Retinal pigment epithelial cell (primary cell): ENCODE data around the gene FAM222B.
"Not testable (repeated sequence)": the region's sequence is repeated elsewhere in the genome, so short reads cannot be mapped to it uniquely, and the experiment has no call there.

Experiments
- DNase-seq: peaks from one replicate; pipeline ENCODE4 v3.0.0-alpha.2; 2010; ENCODE audit warnings: low read depth
- H3K4me3 ChIP-seq: 2 replicates; pipeline ENCODE4 v1.5.1; 2011; ENCODE audit warnings: mild to moderate bottlenecking, low read length, control low read depth, moderate library complexity
- CTCF ChIP-seq: conservative IDR thresholded peaks from 2 replicates; pipeline ENCODE4 v1.5.1; 2011; ENCODE audit warnings: low read depth, low read length, control low read depth, inconsistent platforms

The FAM222B gene

GRCh38 chr17:28854457-28855335 is 12.1 kb upstream of the FAM222B start, which contains the start of gene ERAL1:
Gene ERAL1 (plus strand): TSS chr17:28855016. CDS start chr17:28855035, 19 bp downstream.
- H3K4me3 ChIP-seq = peak within 1 kb of the TSS; percentile 90
- peak; percentile 52 for DNase-seq
- no peak for TF ChIP-seq CTCF

DNA sequence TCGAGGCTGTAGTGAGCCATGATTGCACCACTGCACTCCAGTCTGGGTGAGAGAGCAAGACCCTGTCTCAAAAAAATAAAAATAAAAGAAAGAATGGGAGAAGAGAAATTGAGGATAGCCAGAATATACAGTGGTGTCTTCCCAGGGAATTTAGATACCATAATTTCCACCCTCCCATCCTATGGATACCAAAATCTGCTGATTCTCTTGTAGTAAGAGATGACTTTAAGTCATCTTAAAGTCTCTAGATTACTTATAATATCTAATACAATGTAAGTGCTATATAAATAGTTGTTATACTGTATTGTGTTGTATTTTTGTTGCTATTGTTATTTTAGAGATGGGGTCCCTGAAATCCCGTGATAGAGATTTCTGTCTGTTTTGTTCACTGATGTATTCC is 10.7 kb upstream of the FAM222B start:
- TF ChIP-seq CTCF = no peak
- no peak overlapping the region for H3K4me3 ChIP-seq
- no peak for DNase-seq

GRCh38 chr17:28849281-28849680 is 6.7 kb upstream of the FAM222B start:
- no peak for DNase-seq
- no peak overlapping the region for H3K4me3 ChIP-seq
- peak; percentile 14 for TF ChIP-seq CTCF

DNA sequence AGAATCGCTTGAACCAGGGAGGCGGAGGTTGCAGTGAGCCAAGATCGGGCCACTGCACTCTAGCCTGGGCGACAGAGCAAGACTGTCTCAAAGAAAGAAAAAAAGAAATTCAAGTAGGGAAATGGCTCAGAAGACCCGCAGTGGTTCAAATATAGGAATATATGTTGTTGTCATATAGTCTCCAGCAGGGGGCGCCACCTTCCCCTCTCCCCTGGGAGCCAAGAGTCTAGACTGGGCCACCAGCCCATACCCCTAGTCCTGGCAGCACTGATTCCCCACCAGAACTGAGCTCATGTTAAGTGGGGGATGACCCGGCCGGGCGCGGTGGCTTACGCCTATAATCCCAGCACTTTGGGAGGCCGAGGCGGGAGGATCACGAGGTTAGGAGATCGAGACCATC is 6.1 kb upstream of the FAM222B start:
- not testable (repeated sequence) for DNase-seq, H3K4me3 ChIP-seq
- TF ChIP-seq CTCF = peak; percentile 33

GRCh38 chr17:28846699-28847098 is 4.1 kb upstream of the FAM222B start:
- DNase-seq = not testable (repeated sequence)

DNA sequence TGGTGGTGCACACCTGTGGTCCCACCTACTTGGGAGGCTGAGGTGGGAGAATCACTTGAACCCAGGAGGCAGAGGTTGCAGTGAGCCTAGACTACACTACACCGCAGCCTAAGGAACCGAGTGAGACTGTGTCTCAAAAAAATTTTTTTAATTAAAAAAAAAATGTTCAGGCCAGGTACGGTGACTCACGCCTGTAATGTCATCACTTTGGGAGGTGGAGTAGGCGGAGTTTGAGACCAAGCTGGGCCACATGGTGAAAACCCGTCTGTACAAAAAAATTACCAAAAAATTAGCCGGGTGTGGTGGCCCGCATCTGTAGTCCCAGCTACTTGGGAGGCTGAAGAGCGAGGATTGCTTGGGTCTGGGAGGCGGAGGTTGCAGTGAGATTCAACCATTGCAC is 3.6 kb upstream of the FAM222B start:
- TF ChIP-seq CTCF = no peak
- no peak overlapping the region for H3K4me3 ChIP-seq
- no peak for DNase-seq

More at GRCh38 chr17:28846699-28847098, 4.1 kb upstream of the FAM222B start:
- H3K4me3 ChIP-seq = not testable (repeated sequence)

DNA sequence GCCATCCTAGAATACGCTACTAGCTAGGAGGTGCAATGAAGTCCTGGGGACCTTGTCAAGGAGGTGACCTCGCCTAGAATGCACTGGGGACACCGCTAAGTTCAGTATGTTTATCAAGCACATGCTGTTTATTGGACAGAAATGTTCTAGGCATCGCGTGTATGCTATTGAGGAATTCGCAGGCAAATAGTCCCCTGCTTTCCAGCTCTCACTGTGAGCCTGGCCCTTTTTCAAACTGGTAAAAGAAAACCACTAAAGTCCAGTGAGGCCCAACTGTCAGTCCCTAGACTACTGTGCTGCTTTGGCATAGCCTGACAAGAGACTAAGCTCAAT is 1.2 kb upstream of the FAM222B start:
- no peak for DNase-seq
- TF ChIP-seq CTCF = no peak
- no peak overlapping the region for H3K4me3 ChIP-seq
